K562 (cell line): Measurements from ENCODE around the gene NRN1. TPM values are rescaled to one million over a fixed set of nuclear protein-coding genes. Genes with fewer than 3 reads are reported as not detected.

Source experiments
- ATAC-seq: fragments of 200-7000 bp; cut with Tn5 transposase; 3 replicates; pipeline ENCODE4 v1.9.1; 2020; ENCODE audit warnings: moderate library complexity
- BruUV-seq: library from RNA; stranded (reverse); fragments of 400-500 nt; replicated peaks from 2 replicates; lab custom pipeline; 2021; lab: Mats Ljungman, UMichigan
- CTCF ChIA-PET: fragments of 300-600 bp; formaldehyde crosslinking; extraction: SDS; loops from one replicate; lab custom pipeline; 2021; ENCODE audit warnings: low intra/inter-chr PET ratio; lab: Yijun Ruan, JAX
- POLR2A ChIA-PET: fragments of 300-600, 350-650 bp; sonication (Branson Sonifier 250); formaldehyde crosslinking; extraction: SDS; loops from one replicate; lab custom pipeline; 2021; ENCODE audit warnings: antibody characterized with exemption, inconsistent platforms; lab: Yijun Ruan, JAX
- DNase-seq, 4 experiments: peaks; one replicate each; pipeline versions ENCODE4 v3.0.0 to v3.0.0-alpha.2; 2011 to 2018; ENCODE audit warnings: low spot score in 3 of 4, mixed read lengths in 3 of 4; ENCODE audit errors: extremely low read depth in 1 of 4
- FAIRE-seq: peaks from 2 replicates; lab custom pipeline; 2011; peaks lifted over from hg19 to GRCh38; lab: Jason Lieb, UNC
- H2AFZ ChIP-seq: 2 replicates; pipeline ENCODE4 v1.6.0; 2011; ENCODE audit warnings: low read depth, low read length, control low read depth, inconsistent platforms
- H3K27ac ChIP-seq: fragments of 200-600 bp; 3 replicates; pipeline ENCODE4 v1.8.0; 2011; ENCODE audit warnings: low read depth, mild to moderate bottlenecking, control low read depth, inconsistent platforms, low read length, moderate library complexity, mixed read lengths; ENCODE audit errors: extremely low read depth
- H3K27me3 ChIP-seq, 2 experiments: fragments of 300-600 bp in 1 of 2; 2 replicates in 1 of 2; 3 replicates in 1 of 2; pipeline versions ENCODE4 v1.6.0 to v1.8.0; 2011; ENCODE audit warnings: inconsistent platforms in 2 of 2, low read length in 2 of 2, mild to moderate bottlenecking in 1 of 2, mixed read lengths in 1 of 2, moderate library complexity in 1 of 2; ENCODE audit not compliant: control insufficient read depth in 2 of 2, insufficient read depth in 2 of 2
- H3K36me3 ChIP-seq: fragments of 300-600 bp; 3 replicates; pipeline ENCODE4 v1.8.0; 2011; ENCODE audit warnings: mild to moderate bottlenecking, low read length, inconsistent platforms; ENCODE audit not compliant: control insufficient read depth, insufficient read depth
- H3K4me1 ChIP-seq, 2 experiments: fragments of 200-600 bp in 1 of 2; replicated peaks in 1 of 2; 2 replicates in 1 of 2; 3 replicates in 1 of 2; pipeline versions ENCODE4 v1.5.1 to v1.8.0; 2011; ENCODE audit warnings: inconsistent platforms in 2 of 2, low read length in 2 of 2, mild to moderate bottlenecking in 1 of 2, mixed read lengths in 1 of 2, moderate library complexity in 1 of 2; ENCODE audit not compliant: control insufficient read depth in 2 of 2, insufficient read depth in 2 of 2
- H3K4me2 ChIP-seq: 2 replicates; pipeline ENCODE4 v1.6.1; 2011; ENCODE audit warnings: low read length, control low read depth, inconsistent platforms, mixed read lengths; ENCODE audit not compliant: insufficient read depth
- H3K4me3 ChIP-seq: fragments of 200-600 bp; sonication (generic), shearing (Covaris generic); 2 replicates; pipeline ENCODE4 v1.5.1; 2016; ENCODE audit warnings: control low read depth, inconsistent platforms
- H3K79me2 ChIP-seq: fragments of 200-600 bp; 3 replicates; pipeline ENCODE4 v1.8.0; 2011; ENCODE audit warnings: low read length, inconsistent platforms; ENCODE audit not compliant: control insufficient read depth, insufficient read depth
- H3K9ac ChIP-seq, 2 experiments: 2 replicates each; pipeline versions ENCODE4 v1.6.0 to v1.6.1; 2011; ENCODE audit warnings: low read depth in 2 of 2, low read length in 2 of 2, control low read depth in 1 of 2, inconsistent platforms in 1 of 2, mild to moderate bottlenecking in 1 of 2, mixed read lengths in 1 of 2; ENCODE audit not compliant: insufficient read depth in 1 of 2
- H3K9me1 ChIP-seq: one replicate; pipeline ENCODE4 v1.6.0; 2011; ENCODE audit warnings: inconsistent platforms, mild to moderate bottlenecking, low read length, moderate library complexity; ENCODE audit not compliant: control insufficient read depth, insufficient read depth
- H3K9me3 ChIP-seq: replicated peaks from 2 replicates; pipeline ENCODE4 v1.5.1; 2011; ENCODE audit warnings: low read depth, low read length, inconsistent platforms; ENCODE audit not compliant: control insufficient read depth, insufficient read depth
- H4K20me1 ChIP-seq: replicated peaks from 2 replicates; pipeline ENCODE4 v1.6.1; 2011; ENCODE audit warnings: low read length, inconsistent platforms, mixed read lengths; ENCODE audit not compliant: control insufficient read depth, insufficient read depth
- GTF2F1 ChIP-seq: IDR thresholded peaks from 2 replicates; pipeline ENCODE4 v1.6.1; 2011; ENCODE audit warnings: low read depth, low read length, improper control_type of control experiment
- HCFC1 ChIP-seq: IDR thresholded peaks from 2 replicates; pipeline ENCODE4 v1.6.1; 2012; ENCODE audit warnings: low read depth, low read length, improper control_type of control experiment
- NFIC ChIP-seq: fragments of 450-650 bp; IDR thresholded peaks from 2 replicates; pipeline ENCODE4 v1.6.1; 2017; ENCODE audit warnings: mild to moderate bottlenecking, inconsistent platforms
- ZSCAN32 ChIP-seq: fragments of 450-650 bp; formaldehyde crosslinking; IDR thresholded peaks from 2 replicates; pipeline ENCODE4 v1.4.0; 2020; ENCODE audit warnings: mild to moderate bottlenecking, moderate library complexity
- WGBS: fragments of 100-300 bp; shearing (Covaris generic); methylation state at CpG from one replicate; pipeline ENCODE4 v1.1.6; 2016; ENCODE audit warnings: low coverage, mixed read lengths; ENCODE audit not compliant: insufficient coverage; ENCODE audit errors: missing lambda C conversion rate; 5-methylcytosine and 5-hydroxymethylcytosine counted together
- in situ Hi-C: fragments of 300-500 bp; cut with MboI; formaldehyde crosslinking; loops from 4 replicates; pipeline ENCODE4 v1.15.0; 2018; ENCODE audit warnings: inconsistent platforms, mixed read lengths
- intact Hi-C: fragments of 100-400 bp; cut with micrococcal nuclease; formaldehyde crosslinking; loops from 2 replicates; pipeline ENCODE4 v1.14.2; 2022
- polyA plus RNA-seq, 8 experiments: library from polyadenylated mRNA; depleted of rRNA in 4 of 8; stranded (reverse) in 5 of 8; unstranded in 3 of 8; fragments of >200 nt; fragmentation: Nextera tagmentation in 2 of 8; fragmentation: Illumina TruSeq in 1 of 8; extraction: Ambion mirVana in 2 of 8; extraction: Trizol in 1 of 8; gene quantifications; 2 replicates each; pipeline versions ENCODE4 v1.2.1 to v1.2.3, GENCODE V29; 2011 to 2014; ENCODE audit warnings: inconsistent platforms in 1 of 8, missing spikeins in 1 of 8
- total RNA-seq, 7 experiments: library from RNA; depleted of rRNA in 6 of 7; stranded (reverse); fragments of >200 nt in 6 of 7; fragmentation: Illumina TruSeq in 2 of 7; extraction: Trizol in 2 of 7; gene quantifications; 2 replicates each; pipeline versions ENCODE4 v1.2.1 to v1.2.3, GENCODE V29; 2011 to 2021; ENCODE audit warnings: low replicate concordance in 1 of 7

Gene NRN1
- total and polyA plus RNA-seq, 9 of the 15 experiments (the other 6 are each of a cell fraction or from before 2014, with no cell fraction given), result not detected

- no TSS peak for BruUV-seq
- no peaks in the 10 kb centered on the region for H4K20me1 ChIP-seq
- H3K27me3 ChIP-seq, result peaks cover 4 to 8% of the 10 kb centered on the region in 2 experiments; a peak in 4 of 5 replicates
- no peaks in the 10 kb centered on the region for H3K36me3 ChIP-seq
- DNase-seq (no peak), FAIRE-seq (no peak), ATAC-seq (no peak)
- no peak overlapping the region for H3K9ac ChIP-seq
- POLR2A ChIA-PET, result interaction anchor here (0.6 kb wide), 1 partner anchor 48 kb away, joined by 3 read pairs; no protein-coding TSS in a partner anchor
- no peak overlapping the region for H3K4me3 ChIP-seq
- no peak overlapping the region for H2AFZ ChIP-seq
- no peaks in the 10 kb centered on the region for H3K9me3 ChIP-seq
- intact Hi-C loops (no loop called here), in situ Hi-C loops (no loop called here)
- peak; percentile 14; the same call in 1 of the 2 replicates for TF ChIP-seq NFIC
- no peak for TF ChIP-seq GTF2F1
- TF ChIP-seq HCFC1, result no peak
- TF ChIP-seq ZSCAN32 (CRISPR knock-in tag), result no peak
- no peaks in the 10 kb centered on the region for H3K4me1 ChIP-seq
- CTCF ChIA-PET, result no interaction called here
- H3K4me2 ChIP-seq, result no peak overlapping the region
- no peaks in the 10 kb centered on the region for H3K9me1 ChIP-seq
- H3K27ac ChIP-seq, result no peak overlapping the region
- WGBS, result 0% methylated on average over 7 of the region's 7 CpGs
- no peaks in the 10 kb centered on the region for H3K79me2 ChIP-seq
These were observed 25.3 kb downstream of the NRN1 start for GRCh38 chr6:5981126-5982026.
